WTC11 (cell line): ENCODE results near the gene CCDC127. TPM values are rescaled to one million over a fixed set of nuclear protein-coding genes. Genes with fewer than 3 reads are reported as not detected.

ENCODE experiments used
- ATAC-seq: fragments of 200-7000 bp; cut with Tn5 transposase; 2 replicates; pipeline ENCODE4 v1.10.0; 2021; ENCODE audit warnings: mild to moderate bottlenecking, moderate library complexity
- CTCF ChIA-PET: fragments of 300-600 bp; sonication (Branson Sonifier 250); formaldehyde crosslinking; loops from one replicate; lab custom pipeline; 2021; ENCODE audit warnings: antibody characterized with exemption; lab: Charles Lee
- POLR2A ChIA-PET: fragments of 350-600 bp; sonication (Branson Sonifier 250); formaldehyde crosslinking; loops from one replicate; lab custom pipeline; 2021; ENCODE audit warnings: antibody characterized with exemption; lab: Charles Lee
- DNase-seq: peaks from one replicate; pipeline ENCODE4 v3.0.0; 2021; ENCODE audit warnings: low spot score
- H3K27ac Mint-ChIP-seq: 2 replicates; pipeline ENCODE4 v1.8.0; 2021; ENCODE audit warnings: mixed read lengths
- H3K27me3 Mint-ChIP-seq: 2 replicates; pipeline ENCODE4 v1.8.0; 2021; ENCODE audit warnings: low read depth, mild to moderate bottlenecking, moderate library complexity, mixed read lengths
- H3K36me3 Mint-ChIP-seq: 2 replicates; pipeline ENCODE4 v1.8.0; 2021; ENCODE audit warnings: mixed read lengths
- H3K4me1 Mint-ChIP-seq: 2 replicates; pipeline ENCODE4 v1.8.0; 2022; ENCODE audit warnings: mixed read lengths
- H3K4me3 Mint-ChIP-seq: 2 replicates; pipeline ENCODE4 v1.8.0; 2021; ENCODE audit warnings: mild to moderate bottlenecking, moderate library complexity, mixed read lengths
- H3K9me3 Mint-ChIP-seq: 2 replicates; pipeline ENCODE4 v1.8.0; 2021; ENCODE audit warnings: mixed read lengths
- IRF1 ChIP-seq: sonication (generic); formaldehyde crosslinking; IDR thresholded peaks from 2 replicates; pipeline ENCODE4 v1.8.0; 2023; ENCODE audit warnings: missing genetic modification reagents
- RELA ChIP-seq: sonication (generic); formaldehyde crosslinking; IDR thresholded peaks from 2 replicates; pipeline ENCODE4 v1.8.1; 2022; ENCODE audit warnings: missing genetic modification reagents, mild to moderate bottlenecking, borderline replicate concordance
- RORB ChIP-seq: fragments of 250-450 bp; sonication (Bioruptor Pico); IDR thresholded peaks from 2 replicates; pipeline ENCODE4 v1.9.0; 2021; ENCODE audit warnings: mild to moderate bottlenecking
- SP1 ChIP-seq: sonication (generic); formaldehyde crosslinking; conservative IDR thresholded peaks from 2 replicates; pipeline ENCODE4 v1.8.1; 2022; ENCODE audit warnings: missing genetic modification reagents
- ZNF138 ChIP-seq: sonication (generic); formaldehyde crosslinking; conservative IDR thresholded peaks from 2 replicates; pipeline ENCODE4 v1.8.1; 2022; ENCODE audit warnings: mild to moderate bottlenecking, moderate library complexity, missing genetic modification reagents
- ZNF317 ChIP-seq: sonication (generic); formaldehyde crosslinking; IDR thresholded peaks from 2 replicates; pipeline ENCODE4 v1.8.1; 2023; ENCODE audit warnings: low read depth, mild to moderate bottlenecking, moderate library complexity, missing genetic modification reagents, borderline replicate concordance
- total RNA-seq: library from RNA; stranded (reverse); gene quantifications from 3 replicates; pipeline ENCODE4 v1.2.3, GENCODE V29; 2021
- TF ChIP-seq, protein P1 (sequence below): sonication (generic); formaldehyde crosslinking; IDR thresholded peaks from 2 replicates; pipeline ENCODE4 v1.8.0; 2023; ENCODE audit warnings: missing genetic modification reagents, mild to moderate bottlenecking, borderline replicate concordance
- TF ChIP-seq, protein P2 (sequence below): sonication (generic); formaldehyde crosslinking; IDR thresholded peaks from 2 replicates; pipeline ENCODE4 v1.8.1; 2022; ENCODE audit warnings: low read depth, missing genetic modification reagents, borderline replicate concordance
- TF ChIP-seq, protein P3 (sequence below): sonication (generic); formaldehyde crosslinking; IDR thresholded peaks from 2 replicates; pipeline ENCODE4 v1.8.0; 2022; ENCODE audit warnings: missing genetic modification reagents
- TF ChIP-seq, protein P4 (sequence below): sonication (generic); formaldehyde crosslinking; IDR thresholded peaks from 2 replicates; pipeline ENCODE4 v1.8.0; 2022; ENCODE audit warnings: mild to moderate bottlenecking, missing genetic modification reagents
- TF ChIP-seq, protein P5 (sequence below): fragments of 200-600 bp; IDR thresholded peaks from 2 replicates; pipeline ENCODE4 v1.8.0; 2022; ENCODE audit warnings: antibody characterized with exemption

The CCDC127 gene
- total RNA-seq, 1 experiment from 2014 or later = 5.3 TPM

- TF ChIP-seq, protein P1, sequence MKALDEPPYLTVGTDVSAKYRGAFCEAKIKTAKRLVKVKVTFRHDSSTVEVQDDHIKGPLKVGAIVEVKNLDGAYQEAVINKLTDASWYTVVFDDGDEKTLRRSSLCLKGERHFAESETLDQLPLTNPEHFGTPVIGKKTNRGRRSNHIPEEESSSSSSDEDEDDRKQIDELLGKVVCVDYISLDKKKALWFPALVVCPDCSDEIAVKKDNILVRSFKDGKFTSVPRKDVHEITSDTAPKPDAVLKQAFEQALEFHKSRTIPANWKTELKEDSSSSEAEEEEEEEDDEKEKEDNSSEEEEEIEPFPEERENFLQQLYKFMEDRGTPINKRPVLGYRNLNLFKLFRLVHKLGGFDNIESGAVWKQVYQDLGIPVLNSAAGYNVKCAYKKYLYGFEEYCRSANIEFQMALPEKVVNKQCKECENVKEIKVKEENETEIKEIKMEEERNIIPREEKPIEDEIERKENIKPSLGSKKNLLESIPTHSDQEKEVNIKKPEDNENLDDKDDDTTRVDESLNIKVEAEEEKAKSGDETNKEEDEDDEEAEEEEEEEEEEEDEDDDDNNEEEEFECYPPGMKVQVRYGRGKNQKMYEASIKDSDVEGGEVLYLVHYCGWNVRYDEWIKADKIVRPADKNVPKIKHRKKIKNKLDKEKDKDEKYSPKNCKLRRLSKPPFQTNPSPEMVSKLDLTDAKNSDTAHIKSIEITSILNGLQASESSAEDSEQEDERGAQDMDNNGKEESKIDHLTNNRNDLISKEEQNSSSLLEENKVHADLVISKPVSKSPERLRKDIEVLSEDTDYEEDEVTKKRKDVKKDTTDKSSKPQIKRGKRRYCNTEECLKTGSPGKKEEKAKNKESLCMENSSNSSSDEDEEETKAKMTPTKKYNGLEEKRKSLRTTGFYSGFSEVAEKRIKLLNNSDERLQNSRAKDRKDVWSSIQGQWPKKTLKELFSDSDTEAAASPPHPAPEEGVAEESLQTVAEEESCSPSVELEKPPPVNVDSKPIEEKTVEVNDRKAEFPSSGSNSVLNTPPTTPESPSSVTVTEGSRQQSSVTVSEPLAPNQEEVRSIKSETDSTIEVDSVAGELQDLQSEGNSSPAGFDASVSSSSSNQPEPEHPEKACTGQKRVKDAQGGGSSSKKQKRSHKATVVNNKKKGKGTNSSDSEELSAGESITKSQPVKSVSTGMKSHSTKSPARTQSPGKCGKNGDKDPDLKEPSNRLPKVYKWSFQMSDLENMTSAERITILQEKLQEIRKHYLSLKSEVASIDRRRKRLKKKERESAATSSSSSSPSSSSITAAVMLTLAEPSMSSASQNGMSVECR = no peak
- TF ChIP-seq, all 79 proteins: peak for 0
These were observed 45.1 kb downstream of the CCDC127 start (continued) for GRCh38 chr5:172841-173251.

- no peak for DNase-seq
- TF ChIP-seq ZNF317 (CRISPR knock-in tag) = no peak
- no peak for TF ChIP-seq RORB (CRISPR knock-in tag)
- TF ChIP-seq, protein P2, sequence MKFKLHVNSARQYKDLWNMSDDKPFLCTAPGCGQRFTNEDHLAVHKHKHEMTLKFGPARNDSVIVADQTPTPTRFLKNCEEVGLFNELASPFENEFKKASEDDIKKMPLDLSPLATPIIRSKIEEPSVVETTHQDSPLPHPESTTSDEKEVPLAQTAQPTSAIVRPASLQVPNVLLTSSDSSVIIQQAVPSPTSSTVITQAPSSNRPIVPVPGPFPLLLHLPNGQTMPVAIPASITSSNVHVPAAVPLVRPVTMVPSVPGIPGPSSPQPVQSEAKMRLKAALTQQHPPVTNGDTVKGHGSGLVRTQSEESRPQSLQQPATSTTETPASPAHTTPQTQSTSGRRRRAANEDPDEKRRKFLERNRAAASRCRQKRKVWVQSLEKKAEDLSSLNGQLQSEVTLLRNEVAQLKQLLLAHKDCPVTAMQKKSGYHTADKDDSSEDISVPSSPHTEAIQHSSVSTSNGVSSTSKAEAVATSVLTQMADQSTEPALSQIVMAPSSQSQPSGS (CRISPR knock-in tag) = no peak
- TF ChIP-seq, protein P3, sequence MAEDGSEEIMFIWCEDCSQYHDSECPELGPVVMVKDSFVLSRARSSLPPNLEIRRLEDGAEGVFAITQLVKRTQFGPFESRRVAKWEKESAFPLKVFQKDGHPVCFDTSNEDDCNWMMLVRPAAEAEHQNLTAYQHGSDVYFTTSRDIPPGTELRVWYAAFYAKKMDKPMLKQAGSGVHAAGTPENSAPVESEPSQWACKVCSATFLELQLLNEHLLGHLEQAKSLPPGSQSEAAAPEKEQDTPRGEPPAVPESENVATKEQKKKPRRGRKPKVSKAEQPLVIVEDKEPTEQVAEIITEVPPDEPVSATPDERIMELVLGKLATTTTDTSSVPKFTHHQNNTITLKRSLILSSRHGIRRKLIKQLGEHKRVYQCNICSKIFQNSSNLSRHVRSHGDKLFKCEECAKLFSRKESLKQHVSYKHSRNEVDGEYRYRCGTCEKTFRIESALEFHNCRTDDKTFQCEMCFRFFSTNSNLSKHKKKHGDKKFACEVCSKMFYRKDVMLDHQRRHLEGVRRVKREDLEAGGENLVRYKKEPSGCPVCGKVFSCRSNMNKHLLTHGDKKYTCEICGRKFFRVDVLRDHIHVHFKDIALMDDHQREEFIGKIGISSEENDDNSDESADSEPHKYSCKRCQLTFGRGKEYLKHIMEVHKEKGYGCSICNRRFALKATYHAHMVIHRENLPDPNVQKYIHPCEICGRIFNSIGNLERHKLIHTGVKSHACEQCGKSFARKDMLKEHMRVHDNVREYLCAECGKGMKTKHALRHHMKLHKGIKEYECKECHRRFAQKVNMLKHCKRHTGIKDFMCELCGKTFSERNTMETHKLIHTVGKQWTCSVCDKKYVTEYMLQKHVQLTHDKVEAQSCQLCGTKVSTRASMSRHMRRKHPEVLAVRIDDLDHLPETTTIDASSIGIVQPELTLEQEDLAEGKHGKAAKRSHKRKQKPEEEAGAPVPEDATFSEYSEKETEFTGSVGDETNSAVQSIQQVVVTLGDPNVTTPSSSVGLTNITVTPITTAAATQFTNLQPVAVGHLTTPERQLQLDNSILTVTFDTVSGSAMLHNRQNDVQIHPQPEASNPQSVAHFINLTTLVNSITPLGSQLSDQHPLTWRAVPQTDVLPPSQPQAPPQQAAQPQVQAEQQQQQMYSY (CRISPR knock-in tag) = no peak
- no peak for TF ChIP-seq RELA (CRISPR knock-in tag)
- no peak for TF ChIP-seq ZNF138 (CRISPR knock-in tag)
- TF ChIP-seq IRF1 (CRISPR knock-in tag) = no peak
- no peak for TF ChIP-seq SP1
- TF ChIP-seq, protein P4, sequence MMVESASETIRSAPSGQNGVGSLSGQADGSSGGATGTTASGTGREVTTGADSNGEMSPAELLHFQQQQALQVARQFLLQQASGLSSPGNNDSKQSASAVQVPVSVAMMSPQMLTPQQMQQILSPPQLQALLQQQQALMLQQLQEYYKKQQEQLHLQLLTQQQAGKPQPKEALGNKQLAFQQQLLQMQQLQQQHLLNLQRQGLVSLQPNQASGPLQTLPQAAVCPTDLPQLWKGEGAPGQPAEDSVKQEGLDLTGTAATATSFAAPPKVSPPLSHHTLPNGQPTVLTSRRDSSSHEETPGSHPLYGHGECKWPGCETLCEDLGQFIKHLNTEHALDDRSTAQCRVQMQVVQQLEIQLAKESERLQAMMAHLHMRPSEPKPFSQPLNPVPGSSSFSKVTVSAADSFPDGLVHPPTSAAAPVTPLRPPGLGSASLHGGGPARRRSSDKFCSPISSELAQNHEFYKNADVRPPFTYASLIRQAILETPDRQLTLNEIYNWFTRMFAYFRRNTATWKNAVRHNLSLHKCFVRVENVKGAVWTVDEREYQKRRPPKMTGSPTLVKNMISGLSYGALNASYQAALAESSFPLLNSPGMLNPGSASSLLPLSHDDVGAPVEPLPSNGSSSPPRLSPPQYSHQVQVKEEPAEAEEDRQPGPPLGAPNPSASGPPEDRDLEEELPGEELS = no peak
- TF ChIP-seq, protein P5, sequence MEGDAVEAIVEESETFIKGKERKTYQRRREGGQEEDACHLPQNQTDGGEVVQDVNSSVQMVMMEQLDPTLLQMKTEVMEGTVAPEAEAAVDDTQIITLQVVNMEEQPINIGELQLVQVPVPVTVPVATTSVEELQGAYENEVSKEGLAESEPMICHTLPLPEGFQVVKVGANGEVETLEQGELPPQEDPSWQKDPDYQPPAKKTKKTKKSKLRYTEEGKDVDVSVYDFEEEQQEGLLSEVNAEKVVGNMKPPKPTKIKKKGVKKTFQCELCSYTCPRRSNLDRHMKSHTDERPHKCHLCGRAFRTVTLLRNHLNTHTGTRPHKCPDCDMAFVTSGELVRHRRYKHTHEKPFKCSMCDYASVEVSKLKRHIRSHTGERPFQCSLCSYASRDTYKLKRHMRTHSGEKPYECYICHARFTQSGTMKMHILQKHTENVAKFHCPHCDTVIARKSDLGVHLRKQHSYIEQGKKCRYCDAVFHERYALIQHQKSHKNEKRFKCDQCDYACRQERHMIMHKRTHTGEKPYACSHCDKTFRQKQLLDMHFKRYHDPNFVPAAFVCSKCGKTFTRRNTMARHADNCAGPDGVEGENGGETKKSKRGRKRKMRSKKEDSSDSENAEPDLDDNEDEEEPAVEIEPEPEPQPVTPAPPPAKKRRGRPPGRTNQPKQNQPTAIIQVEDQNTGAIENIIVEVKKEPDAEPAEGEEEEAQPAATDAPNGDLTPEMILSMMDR = no peak
- TF ChIP-seq, all 79 proteins: peak for 0
- Mint-ChIP-seq H3K27ac (no peak overlapping the region), H3K4me1 (no peaks in the 10 kb centered on the region), H3K27me3 (no peaks in the 10 kb centered on the region), H3K9me3 (no peaks in the 10 kb centered on the region), H3K4me3 (no peak overlapping the region), H3K36me3 (peaks cover 14% of the 10 kb centered on the region)
- POLR2A ChIA-PET = no interaction called here
- CTCF ChIA-PET = interaction anchor here (0.7 kb wide), 1 partner anchor 16 kb away, joined by 3 read pairs; no protein-coding TSS in a partner anchor
- no peak for ATAC-seq
These were observed 45.5 kb downstream of the CCDC127 start for GRCh38 chr5:172421-172820.
